MM.1S (cell line): ENCODE measurements around the gene TEK.

Source experiments
- DNase-seq: peaks from one replicate; pipeline ENCODE4 v3.0.0-alpha.2; 2015
- H2AFZ ChIP-seq: fragments of 300-600 bp; sonication (generic); 2 replicates; pipeline ENCODE4 v1.6.0; 2016; ENCODE audit warnings: antibody characterized with exemption, low read length
- H3F3A ChIP-seq: fragments of 300-600 bp; sonication (generic); 2 replicates; pipeline ENCODE4 v1.6.1; 2016; ENCODE audit warnings: mild to moderate bottlenecking, antibody characterized with exemption, low read length, moderate library complexity, mixed read lengths; ENCODE audit not compliant: insufficient read depth
- H3K27ac ChIP-seq: fragments of 300-600 bp; sonication (generic); 2 replicates; pipeline ENCODE4 v1.5.1; 2016; ENCODE audit warnings: mild to moderate bottlenecking, low read length
- H3K27me3 ChIP-seq: fragments of 300-600 bp; sonication (generic); replicated peaks from 2 replicates; pipeline ENCODE4 v1.6.0; 2016; ENCODE audit warnings: low read length; ENCODE audit not compliant: insufficient read depth
- H3K36me3 ChIP-seq: fragments of 300-600 bp; sonication (generic); replicated peaks from 2 replicates; pipeline ENCODE4 v1.6.1; 2016; ENCODE audit warnings: mild to moderate bottlenecking, low read length, mixed read lengths; ENCODE audit not compliant: insufficient read depth
- H3K4me1 ChIP-seq: fragments of 300-600 bp; sonication (generic); 2 replicates; pipeline ENCODE4 v1.6.1; 2016; ENCODE audit warnings: low read length, mixed read lengths
- H3K4me2 ChIP-seq: fragments of 300-600 bp; sonication (generic); 2 replicates; pipeline ENCODE4 v1.6.0; 2016; ENCODE audit warnings: low read depth, low read length
- H3K4me3 ChIP-seq: fragments of 300-600 bp; sonication (generic); 2 replicates; pipeline ENCODE4 v1.5.1; 2016; ENCODE audit warnings: low read length, mixed read lengths
- H3K79me2 ChIP-seq: fragments of 300-600 bp; sonication (generic); 2 replicates; pipeline ENCODE4 v1.6.1; 2016; ENCODE audit warnings: mixed run types, low read length, mixed read lengths
- H3K9ac ChIP-seq: fragments of 300-600 bp; sonication (generic); 2 replicates; pipeline ENCODE4 v1.6.1; 2016; ENCODE audit warnings: low read length, mixed read lengths
- H3K9me2 ChIP-seq: fragments of 300-600 bp; sonication (generic); replicated peaks from 2 replicates; pipeline ENCODE4 v1.6.1; 2016; ENCODE audit warnings: mild to moderate bottlenecking, low read length, mixed read lengths; ENCODE audit not compliant: insufficient read depth
- H3K9me3 ChIP-seq: fragments of 300-600 bp; sonication (generic); replicated peaks from 2 replicates; pipeline ENCODE4 v1.6.1; 2016; ENCODE audit warnings: mild to moderate bottlenecking, low read length, mixed read lengths; ENCODE audit not compliant: insufficient read depth
- H4K20me1 ChIP-seq: fragments of 300-600 bp; sonication (generic); 2 replicates; pipeline ENCODE4 v1.6.1; 2016; ENCODE audit warnings: mild to moderate bottlenecking, low read length, moderate library complexity, mixed read lengths; ENCODE audit not compliant: insufficient read depth
- CTCF ChIP-seq: fragments of 300-600 bp; sonication (generic); IDR thresholded peaks from 2 replicates; pipeline ENCODE4 v1.5.1; 2016; ENCODE audit warnings: antibody characterized with exemption, low read length, mixed read lengths
- EZH2 ChIP-seq: fragments of 300-600 bp; sonication (generic); optimal IDR thresholded peaks from 2 replicates; pipeline ENCODE3; 2017; ENCODE audit warnings: low read depth, mild to moderate bottlenecking, antibody characterized with exemption, low read length, mixed read lengths
- EZH2phosphoT487 ChIP-seq: fragments of 300-600 bp; sonication (generic); IDR thresholded peaks from 2 replicates; pipeline ENCODE4 v1.6.1; 2018; ENCODE audit warnings: antibody characterized with exemption, low read length

The TEK gene

GRCh38 chr9:27248702-27249101 is 139.7 kb downstream of the TEK start:
- Histone ChIP-seq H3K36me3 (no peaks in the 10 kb centered on the region), H3K4me2 (no peak overlapping the region), H3K79me2 (no peaks in the 10 kb centered on the region), H3K4me3 (no peak overlapping the region), H3K27ac (no peak overlapping the region), H3K9me3 (no peaks in the 10 kb centered on the region), H2AFZ (no peak overlapping the region), H3K9ac (no peak overlapping the region), H3F3A (no peaks in the 10 kb centered on the region), H3K9me2 (no peaks in the 10 kb centered on the region), H4K20me1 (no peaks in the 10 kb centered on the region), H3K4me1 (no peaks in the 10 kb centered on the region), H3K27me3 (no peaks in the 10 kb centered on the region)
- no peak for TF ChIP-seq EZH2
- no peak for TF ChIP-seq CTCF
- no peak for TF ChIP-seq EZH2phosphoT487
- no peak for DNase-seq

DNA sequence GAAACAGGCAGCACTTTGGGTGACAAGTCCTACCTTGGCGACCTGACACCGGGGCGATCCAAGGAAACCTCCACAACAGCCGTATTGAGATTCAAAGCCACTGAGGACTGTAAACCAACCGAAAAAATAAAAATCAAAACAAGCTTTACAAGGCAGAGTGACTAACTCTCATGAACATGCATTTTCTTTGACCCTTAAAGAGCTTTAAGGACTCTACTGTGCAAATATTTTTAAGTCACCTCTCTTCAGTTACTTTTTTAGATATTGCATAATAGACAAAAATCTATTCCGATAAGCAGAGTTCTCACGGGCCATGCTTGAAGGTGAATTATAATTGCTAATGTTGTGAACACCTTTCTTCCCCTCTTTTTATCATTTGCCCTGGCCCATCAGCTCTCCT is 149.6 kb downstream of the TEK start:
- no peak overlapping the region for H3K27ac ChIP-seq
- H3K9me2 ChIP-seq: no peaks in the 10 kb centered on the region
- TF ChIP-seq EZH2phosphoT487 (no peak), EZH2 (no peak), CTCF (no peak)

GRCh38 chr9:27260789-27261516 is 151.9 kb downstream of the TEK start:
- Histone ChIP-seq H4K20me1 (no peaks in the 10 kb centered on the region), H3K36me3 (no peaks in the 10 kb centered on the region), H3K79me2 (no peaks in the 10 kb centered on the region), H3K27ac (no peak overlapping the region), H3K4me3 (no peak overlapping the region), H3K9me3 (no peaks in the 10 kb centered on the region), H3K9me2 (no peaks in the 10 kb centered on the region), H3K4me1 (no peaks in the 10 kb centered on the region), H3K4me2 (no peak overlapping the region), H3K9ac (no peak overlapping the region), H2AFZ (no peak overlapping the region), H3K27me3 (no peaks in the 10 kb centered on the region), H3F3A (no peaks in the 10 kb centered on the region)
- no peak for TF ChIP-seq EZH2phosphoT487
- TF ChIP-seq CTCF: no peak
- no peak for TF ChIP-seq EZH2
- no peak for DNase-seq

More for the DNA sequence above, 149.6 kb downstream of the TEK start:
- H3K4me3 ChIP-seq: no peak overlapping the region
- no peak overlapping the region for H2AFZ ChIP-seq
- no peaks in the 10 kb centered on the region for H3K27me3 ChIP-seq
- no peaks in the 10 kb centered on the region for H3K36me3 ChIP-seq
- H3K4me2 ChIP-seq: no peak overlapping the region
- H3K4me1 ChIP-seq: no peaks in the 10 kb centered on the region
- no peak overlapping the region for H3K9ac ChIP-seq
- no peaks in the 10 kb centered on the region for H3K79me2 ChIP-seq
- no peaks in the 10 kb centered on the region for H4K20me1 ChIP-seq
- H3F3A ChIP-seq: no peaks in the 10 kb centered on the region
- no peak for DNase-seq
- H3K9me3 ChIP-seq: no peaks in the 10 kb centered on the region
